GM12878 (cell line): ENCODE measurements around the gene ATXN1. TPM values are rescaled to one million over a fixed set of nuclear protein-coding genes. Genes with fewer than 3 reads are reported as not detected.

Experiments used
- ATAC-seq: fragments of 200-7000 bp; cut with Tn5 transposase; 3 replicates; pipeline ENCODE4 v1.9.1; 2020; ENCODE audit warnings: mild to moderate bottlenecking, moderate library complexity
- BruUV-seq: library from RNA; stranded (reverse); fragments of 400-500 nt; replicated peaks from 2 replicates; lab custom pipeline; 2021; lab: Mats Ljungman, UMichigan
- CTCF ChIA-PET: fragments of 300-600 bp; sonication (Branson Sonifier 250); formaldehyde crosslinking; extraction: SDS; loops from one replicate; lab custom pipeline; 2021; ENCODE audit warnings: inconsistent platforms; lab: Yijun Ruan, JAX
- POLR2A ChIA-PET: fragments of 350-600 bp; formaldehyde crosslinking; extraction: SDS; loops from one replicate; lab custom pipeline; 2021; ENCODE audit warnings: inconsistent platforms; lab: Charles Lee
- RAD21 ChIA-PET: fragments of 300-600 bp; sonication (Branson Sonifier 250); formaldehyde crosslinking; loops from one replicate; lab custom pipeline; 2023; ENCODE audit warnings: antibody characterized with exemption; ENCODE audit not compliant: unreplicated experiment; lab: Charles Lee
- SMC1A ChIA-PET: fragments of 300-600 bp; sonication (Branson Sonifier 250); formaldehyde crosslinking; loops from one replicate; lab custom pipeline; 2023; ENCODE audit not compliant: unreplicated experiment, uncharacterized antibody; lab: Charles Lee
- DNase-seq: peaks from one replicate; pipeline ENCODE4 v3.0.0-alpha.2; 2011; ENCODE audit warnings: low read depth, low spot score
- FAIRE-seq: peaks from 3 replicates; lab custom pipeline; 2011; peaks lifted over from hg19 to GRCh38; lab: Jason Lieb, UNC
- H2AFZ ChIP-seq: 2 replicates; pipeline ENCODE4 v1.6.0; 2011; ENCODE audit warnings: low read depth, low read length, control low read depth; ENCODE audit not compliant: control insufficient read depth
- H3K27ac ChIP-seq: 2 replicates; pipeline ENCODE4 v1.5.1; 2011; ENCODE audit warnings: control low read depth; ENCODE audit not compliant: control insufficient read depth, insufficient read depth
- H3K27me3 ChIP-seq, 2 experiments: replicated peaks in 1 of 2; 2 replicates each; pipeline versions ENCODE4 v1.6.0 to v1.6.1; 2011; ENCODE audit warnings: low read length in 1 of 2; ENCODE audit not compliant: control insufficient read depth in 2 of 2, insufficient read depth in 2 of 2
- H3K36me3 ChIP-seq, 2 experiments: 2 replicates each; pipeline ENCODE4 v1.5.1; 2011; ENCODE audit warnings: low read length in 1 of 2; ENCODE audit not compliant: control insufficient read depth in 2 of 2, insufficient read depth in 2 of 2
- H3K4me1 ChIP-seq: 2 replicates; pipeline ENCODE4 v1.6.1; 2011; ENCODE audit warnings: mild to moderate bottlenecking, low read length, moderate library complexity, mixed read lengths; ENCODE audit not compliant: control insufficient read depth, insufficient read depth
- H3K4me2 ChIP-seq: 2 replicates; pipeline ENCODE4 v1.6.0; 2011; ENCODE audit warnings: control low read depth; ENCODE audit not compliant: control insufficient read depth, insufficient read depth
- H3K4me3 ChIP-seq: fragments of 200-600 bp; sonication (generic); 2 replicates; pipeline ENCODE4 v1.5.1; 2016
- H3K79me2 ChIP-seq: 2 replicates; pipeline ENCODE4 v1.6.0; 2011; ENCODE audit warnings: low read length; ENCODE audit not compliant: control insufficient read depth, insufficient read depth
- H3K9ac ChIP-seq: 2 replicates; pipeline ENCODE4 v1.8.0; 2011; ENCODE audit warnings: low read length, control low read depth, mixed read lengths; ENCODE audit not compliant: control insufficient read depth, insufficient read depth
- H3K9me3 ChIP-seq: replicated peaks from 3 replicates; pipeline ENCODE4 v1.5.1; 2011; ENCODE audit warnings: mild to moderate bottlenecking, low read length; ENCODE audit not compliant: control insufficient read depth, insufficient read depth
- H4K20me1 ChIP-seq: 2 replicates; pipeline ENCODE4 v1.6.0; 2011; ENCODE audit not compliant: control insufficient read depth, insufficient read depth
- CTCF ChIP-seq, 3 experiments: IDR thresholded peaks in 2 of 3; conservative IDR thresholded peaks in 1 of 3; 2 replicates each; pipeline ENCODE4 v1.5.1; 2011; ENCODE audit warnings: low read depth in 3 of 3, low read length in 3 of 3, mild to moderate bottlenecking in 3 of 3, control low read depth in 2 of 3, moderate library complexity in 2 of 3, inconsistent platforms in 1 of 3, mixed read lengths in 1 of 3; ENCODE audit not compliant: control insufficient read depth in 2 of 3, insufficient read depth in 1 of 3; ENCODE audit errors: extremely low read depth in 1 of 3
- E2F8 ChIP-seq: fragments of 450-650 bp; IDR thresholded peaks from 2 replicates; pipeline ENCODE4 v1.6.1; 2018; ENCODE audit warnings: mild to moderate bottlenecking, low read depth, moderate library complexity; ENCODE audit not compliant: partially characterized antibody
- ESRRA ChIP-seq: IDR thresholded peaks from 2 replicates; pipeline ENCODE4 v1.6.1; 2012; ENCODE audit warnings: mild to moderate bottlenecking, low read length, improper control_type of control experiment
- ETV6 ChIP-seq, 2 experiments: fragments of 450-650 bp in 1 of 2; IDR thresholded peaks in 1 of 2; conservative IDR thresholded peaks in 1 of 2; 2 replicates each; pipeline ENCODE4 v1.6.1; 2014; ENCODE audit warnings: antibody characterized with exemption in 1 of 2, borderline replicate concordance in 1 of 2, low read depth in 1 of 2, mild to moderate bottlenecking in 1 of 2, moderate library complexity in 1 of 2
- KAT2A ChIP-seq: conservative IDR thresholded peaks from 2 replicates; pipeline ENCODE4 v1.6.1; 2011; ENCODE audit warnings: low read depth, low read length; ENCODE audit not compliant: control insufficient read depth
- KLF5 ChIP-seq: fragments of 450-650 bp; IDR thresholded peaks from 2 replicates; pipeline ENCODE4 v1.6.1; 2014; ENCODE audit warnings: mild to moderate bottlenecking; ENCODE audit not compliant: partially characterized antibody
- MAX ChIP-seq: IDR thresholded peaks from 2 replicates; pipeline ENCODE4 v1.6.1; 2012; ENCODE audit warnings: low read depth, low read length, improper control_type of control experiment
- MXI1 ChIP-seq: fragments of 150-350 bp; IDR thresholded peaks from 2 replicates; pipeline ENCODE4 v1.6.1; 2011; ENCODE audit warnings: low read depth, mild to moderate bottlenecking, inconsistent platforms, low read length, improper control_type of control experiment
- PAX8 ChIP-seq: fragments of 450-650 bp; IDR thresholded peaks from 2 replicates; pipeline ENCODE4 v1.6.1; 2017; ENCODE audit warnings: mild to moderate bottlenecking, moderate library complexity
- PML ChIP-seq: IDR thresholded peaks from 2 replicates; pipeline ENCODE4 v1.6.1; 2012; ENCODE audit warnings: low read length, inconsistent platforms
- RAD21 ChIP-seq: IDR thresholded peaks from 2 replicates; pipeline ENCODE4 v1.6.1; 2011; ENCODE audit warnings: mild to moderate bottlenecking, low read depth, low read length, moderate library complexity; ENCODE audit not compliant: insufficient read depth
- SIX5 ChIP-seq: IDR thresholded peaks from 2 replicates; pipeline ENCODE4 v1.6.1; 2011; ENCODE audit warnings: mild to moderate bottlenecking, low read depth, low read length, moderate library complexity; ENCODE audit not compliant: severe bottlenecking
- ZBED1 ChIP-seq: IDR thresholded peaks from 2 replicates; pipeline ENCODE4 v1.6.1; 2016; ENCODE audit warnings: borderline replicate concordance
- ZNF217 ChIP-seq: fragments of 450-650 bp; IDR thresholded peaks from 2 replicates; pipeline ENCODE4 v1.6.1; 2017; ENCODE audit warnings: antibody characterized with exemption, mild to moderate bottlenecking
- ZNF24 ChIP-seq: fragments of 450-650 bp; IDR thresholded peaks from 2 replicates; pipeline ENCODE4 v1.6.1; 2017; ENCODE audit warnings: antibody characterized with exemption, mild to moderate bottlenecking
- WGBS: methylation state at CpG from one replicate; pipeline ENCODE4 v1.1.6; 2016; ENCODE audit warnings: low lambda C conversion rate; ENCODE audit not compliant: insufficient replicate concordance, insufficient coverage; ENCODE audit errors: missing lambda C conversion rate; 5-methylcytosine and 5-hydroxymethylcytosine counted together
- in situ Hi-C: fragments of 300-500 bp; cut with MboI; formaldehyde crosslinking; loops from 9 replicates; pipeline ENCODE4 v1.14.3; 2018; ENCODE audit warnings: mixed read lengths
- intact Hi-C: fragments of 100-400 bp; cut with micrococcal nuclease; formaldehyde crosslinking; loops from one replicate; pipeline ENCODE4 v1.14.2; 2022; ENCODE audit not compliant: unreplicated experiment
- polyA plus RNA-seq, 11 experiments: library from polyadenylated mRNA; depleted of rRNA in 4 of 11; unstranded in 6 of 11; stranded (reverse) in 5 of 11; fragments of >200 nt; fragmentation: Nextera tagmentation in 4 of 11; fragmentation: Illumina TruSeq in 1 of 11; extraction: Ambion mirVana in 4 of 11; extraction: Trizol in 1 of 11; gene quantifications; 1 replicate in 1 of 11; 2 replicates in 10 of 11; pipeline versions ENCODE4 v1.2.1 to v1.2.3, GENCODE V29; 2011 to 2016; ENCODE audit warnings: inconsistent platforms in 2 of 11, missing spikeins in 2 of 11, low read depth in 1 of 11
- total RNA-seq, 4 experiments: library from RNA; depleted of rRNA in 3 of 4; stranded (reverse); fragments of >200 nt in 3 of 4; fragmentation: Illumina TruSeq in 1 of 4; extraction: Trizol in 1 of 4; gene quantifications; 2 replicates each; pipeline versions ENCODE4 v1.2.1 to v1.2.3, GENCODE V29; 2013 to 2021

ATXN1 gene
- total and polyA plus RNA-seq, 10 of the 15 experiments (the other 5 are each of a cell fraction or from before 2014, with no cell fraction given): 12.2 to 51.2 (median 20.5) TPM

DNA sequence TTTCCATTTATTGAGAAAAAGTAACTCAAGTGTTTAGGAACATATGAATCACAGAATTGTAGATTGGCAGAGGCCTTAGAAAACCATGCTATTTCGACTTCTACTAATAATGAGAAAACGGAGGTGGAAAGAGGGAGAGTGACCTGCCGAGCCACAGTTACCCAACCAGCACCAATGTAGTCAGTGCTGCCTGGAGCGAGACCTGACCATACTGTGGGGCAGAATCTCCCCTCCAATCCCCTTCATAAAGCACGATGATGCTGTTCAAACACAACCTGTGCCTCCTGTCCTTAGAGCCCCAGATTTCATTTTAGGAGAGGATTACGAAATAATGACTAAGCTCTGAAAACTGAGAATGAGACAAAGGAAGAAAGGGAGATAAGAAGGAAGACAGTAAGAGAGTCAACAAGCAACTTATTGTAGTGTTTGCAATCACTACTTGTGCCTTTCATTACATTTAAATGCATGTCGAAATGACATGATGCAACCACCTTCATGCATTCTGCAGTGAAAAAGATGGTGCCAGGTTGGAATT, 70.6 kb downstream of the ATXN1 start:
- in situ Hi-C loops (no loop called here), intact Hi-C loops (loop anchor here (5.0 kb wide), 3 partner anchors 53 to 98 kb away; partner anchors contain the start of gene ATXN1)
- Histone ChIP-seq H3K4me1 (peaks cover 44% of the 10 kb centered on the region), H4K20me1 (no peaks in the 10 kb centered on the region), H3K9ac (no peak overlapping the region), H3K9me3 (no peaks in the 10 kb centered on the region), H3K27ac (peak overlapping the region; percentile 13; the same call in 1 of the 2 replicates), H3K4me3 (peak overlapping the region; percentile 13; the same call in 1 of the 2 replicates), H3K4me2 (peak overlapping the region; percentile 17), H2AFZ (no peak overlapping the region), H3K27me3 (no peaks in the 10 kb centered on the region), H3K79me2 (no peaks in the 10 kb centered on the region; the same call in 1 of the 2 replicates), H3K36me3 (no peaks in the 10 kb centered on the region)
- ATAC-seq (peak; percentile 92), DNase-seq (no peak), FAIRE-seq (peak; percentile 44)
- WGBS: 0% methylated on average over 6 of the region's 7 CpGs
- BruUV-seq: TSS peak; percentile 94
- ChIA-PET RAD21 (interaction anchor here (0.8 to 1.8 kb wide), 24 partner anchors 8 to 358 kb away, joined by 3 to 8 read pairs (median 4); partner anchors contain the start of gene ATXN1), SMC1A (interaction anchor here (0.6 to 4.5 kb wide), 26 partner anchors 8 to 200 kb away, joined by 3 to 26 read pairs (median 5); no protein-coding TSS in a partner anchor), CTCF (interaction anchor here (0.5 to 2.2 kb wide), 18 partner anchors 17 to 385 kb away, joined by 3 to 7 read pairs (median 4); partner anchors contain the start of gene ATXN1), POLR2A (interaction anchor here (0.7 to 2.2 kb wide), 8 partner anchors 9 to 270 kb away, joined by 3 to 10 read pairs (median 4); no protein-coding TSS in a partner anchor)
- TF ChIP-seq KAT2A (no peak), RAD21 (no peak), KLF5 (no peak), ESRRA (no peak), ZNF24 (no peak), E2F8 (no peak), CTCF (IDR thresholded peaks at IDR 0.05 in 2 of 3, conservative IDR thresholded peaks at IDR 0.05 in 1 of 3; ENCODE audit: control insufficient read depth in 2 of 3, extremely low read depth in 1 of 3, insufficient read depth in 1 of 3, low read depth in 3 of 3, low read length in 3 of 3) (no peak), MAX (no peak), ETV6 (conservative IDR thresholded peaks at IDR 0.05 in 1 of 2, IDR thresholded peaks at IDR 0.05 in 1 of 2; ENCODE audit: borderline replicate concordance in 1 of 2, low read depth in 1 of 2) (peak in 1 of 2 experiments; percentile 40; a peak in 1 of 4 replicates), SIX5 (no peak), MXI1 (no peak), ZNF217 (peak; percentile 85), PAX8 (no peak), ZBED1 (peak; percentile 78; the same call in 1 of the 2 replicates), PML (peak; percentile 69)
